Stimulated activated CD8-positive, alpha-beta memory T cell treated with anti-CD3 and anti-CD28 coated beads, Interleukin-4, amount 100 ng/mL, for 1 hour (primary cell): ENCODE data around the gene SLC35G6.

ENCODE experiments used
- DNase-seq, 2 donors: peaks; one replicate each; pipeline ENCODE4 v3.0.0-alpha.2; 2020; ENCODE audit warnings: low read depth in 2 of 2, low spot score in 1 of 2

The SLC35G6 gene

DNA sequence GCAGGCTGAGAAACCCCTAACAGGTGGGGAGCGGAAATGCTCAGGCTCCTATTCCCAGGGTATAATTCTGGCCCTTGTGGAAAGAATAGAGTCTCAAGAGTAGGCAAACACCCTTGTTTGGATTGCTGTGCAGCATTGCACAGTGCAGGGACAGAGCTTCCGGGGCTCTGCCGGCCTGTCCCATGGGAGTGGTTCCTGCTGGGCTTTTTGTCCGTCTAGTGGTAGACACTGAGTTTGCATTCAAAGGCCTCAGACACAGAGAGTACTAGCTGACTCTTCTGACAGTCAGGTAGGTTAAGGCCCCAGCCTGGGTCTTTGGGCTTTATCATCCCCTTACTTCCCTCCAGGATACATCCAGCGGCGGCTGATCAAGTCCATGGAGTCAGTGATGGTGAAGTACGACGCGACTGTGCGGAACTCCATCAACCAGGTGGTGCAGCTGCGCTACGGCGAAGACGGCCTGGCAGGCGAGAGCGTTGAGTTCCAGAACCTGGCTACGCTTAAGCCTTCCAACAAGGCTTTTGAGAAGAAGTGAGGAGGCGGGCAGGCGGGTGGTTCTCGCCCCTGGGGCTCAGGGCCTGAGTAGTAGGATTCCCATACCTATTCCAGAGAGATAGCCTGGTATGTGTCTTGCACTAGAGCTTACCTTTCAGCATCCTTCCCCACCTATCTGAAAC lies 21.1 kb downstream of the SLC35G6 start:
- DNase-seq: no peak

DNA sequence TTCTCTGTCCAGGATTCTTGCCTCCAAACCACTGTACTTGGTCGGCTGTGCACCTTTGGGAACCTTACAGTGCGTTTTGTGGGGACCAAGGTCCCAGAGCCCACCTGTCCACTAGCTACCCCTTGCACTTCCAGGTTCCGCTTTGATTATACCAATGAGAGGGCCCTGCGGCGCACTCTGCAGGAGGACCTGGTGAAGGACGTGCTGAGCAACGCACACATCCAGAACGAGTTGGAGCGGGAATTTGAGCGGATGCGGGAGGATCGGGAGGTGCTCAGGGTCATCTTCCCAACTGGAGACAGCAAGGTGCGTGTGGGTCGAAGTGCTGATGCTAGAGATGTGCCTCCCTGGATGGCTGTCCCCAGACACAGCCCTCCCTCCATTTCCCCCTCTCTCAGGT lies 21.7 kb downstream of the SLC35G6 start:
- DNase-seq: no peak

DNA sequence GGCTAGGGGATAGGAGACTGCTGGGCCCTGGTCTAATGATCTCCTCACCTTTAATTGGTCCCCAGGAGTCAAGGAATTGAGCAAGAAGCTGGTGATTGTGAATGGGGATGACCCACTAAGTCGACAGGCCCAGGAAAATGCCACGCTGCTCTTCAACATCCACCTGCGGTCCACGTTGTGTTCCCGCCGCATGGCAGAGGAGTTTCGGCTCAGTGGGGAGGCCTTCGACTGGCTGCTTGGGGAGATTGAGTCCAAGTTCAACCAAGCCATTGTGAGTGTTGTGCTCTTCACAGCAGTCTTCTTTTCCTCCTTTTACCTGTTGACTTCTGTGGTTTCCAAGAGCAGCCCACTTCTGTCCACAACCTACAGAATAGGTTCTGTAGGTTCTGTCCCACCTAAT lies 22.3 kb downstream of the SLC35G6 start:
- DNase-seq: no peak

DNA sequence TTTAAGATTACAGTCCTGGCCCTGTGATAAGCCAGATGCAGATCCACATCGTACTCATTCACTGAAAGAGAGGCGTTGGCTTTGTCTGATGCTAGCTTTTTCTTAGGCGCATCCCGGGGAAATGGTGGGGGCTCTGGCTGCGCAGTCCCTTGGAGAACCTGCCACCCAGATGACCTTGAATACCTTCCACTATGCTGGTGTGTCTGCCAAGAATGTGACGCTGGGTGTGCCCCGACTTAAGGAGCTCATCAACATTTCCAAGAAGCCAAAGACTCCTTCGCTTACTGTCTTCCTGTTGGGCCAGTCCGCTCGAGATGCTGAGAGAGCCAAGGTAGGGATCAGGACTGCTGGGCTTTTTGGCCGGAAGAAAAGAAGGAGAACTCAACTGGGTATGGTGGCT lies 26.9 kb downstream of the SLC35G6 start:
- DNase-seq: no peak

DNA sequence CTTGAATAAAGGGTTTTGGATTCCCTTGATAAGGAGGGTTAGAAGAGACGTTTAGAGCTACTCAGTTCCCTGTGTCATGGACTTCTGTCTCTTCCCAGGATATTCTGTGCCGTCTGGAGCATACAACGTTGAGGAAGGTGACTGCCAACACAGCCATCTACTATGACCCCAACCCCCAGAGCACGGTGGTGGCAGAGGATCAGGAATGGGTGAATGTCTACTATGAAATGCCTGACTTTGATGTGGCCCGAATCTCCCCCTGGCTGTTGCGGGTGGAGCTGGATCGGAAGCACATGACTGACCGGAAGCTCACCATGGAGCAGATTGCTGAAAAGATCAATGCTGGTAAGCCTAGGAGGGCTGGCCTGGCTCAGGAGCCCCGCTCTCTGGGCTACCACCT lies 27.6 kb downstream of the SLC35G6 start:
- no peak for DNase-seq

DNA sequence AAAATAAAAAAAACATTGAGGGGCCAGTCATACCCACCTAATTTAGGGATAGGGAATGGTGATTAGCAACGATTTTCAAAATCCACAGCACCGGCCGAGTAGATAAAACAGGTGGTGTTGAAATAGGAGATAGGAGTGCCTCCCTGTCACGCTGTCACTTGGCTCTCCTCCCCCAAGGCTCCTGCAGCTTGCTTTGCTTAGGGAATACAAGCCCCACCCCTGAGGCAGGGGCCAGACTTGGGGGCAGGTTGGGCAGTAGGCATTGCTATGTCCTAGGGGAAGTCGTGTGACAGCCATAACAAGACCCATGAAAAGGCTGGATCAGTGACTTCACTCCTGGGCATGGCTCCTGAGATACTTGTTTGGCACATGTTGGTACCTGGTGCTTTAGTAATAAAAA lies 28.7 kb downstream of the SLC35G6 start:
- DNase-seq: no peak

DNA sequence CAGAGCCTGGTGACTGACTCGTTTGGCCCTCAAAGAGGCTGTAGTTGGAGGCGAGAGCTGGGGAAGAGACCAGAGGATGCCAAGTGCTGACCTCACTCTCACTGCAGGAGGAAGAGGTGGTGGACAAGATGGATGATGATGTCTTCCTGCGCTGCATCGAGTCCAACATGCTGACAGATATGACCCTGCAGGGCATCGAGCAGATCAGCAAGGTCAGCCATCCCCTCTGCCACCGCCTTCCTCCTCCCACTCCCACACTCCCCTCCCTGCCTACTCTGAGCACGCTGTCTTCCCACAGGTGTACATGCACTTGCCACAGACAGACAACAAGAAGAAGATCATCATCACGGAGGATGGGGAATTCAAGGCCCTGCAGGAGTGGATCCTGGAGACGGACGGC lies 29.9 kb downstream of the SLC35G6 start:
- DNase-seq: no peak

DNA sequence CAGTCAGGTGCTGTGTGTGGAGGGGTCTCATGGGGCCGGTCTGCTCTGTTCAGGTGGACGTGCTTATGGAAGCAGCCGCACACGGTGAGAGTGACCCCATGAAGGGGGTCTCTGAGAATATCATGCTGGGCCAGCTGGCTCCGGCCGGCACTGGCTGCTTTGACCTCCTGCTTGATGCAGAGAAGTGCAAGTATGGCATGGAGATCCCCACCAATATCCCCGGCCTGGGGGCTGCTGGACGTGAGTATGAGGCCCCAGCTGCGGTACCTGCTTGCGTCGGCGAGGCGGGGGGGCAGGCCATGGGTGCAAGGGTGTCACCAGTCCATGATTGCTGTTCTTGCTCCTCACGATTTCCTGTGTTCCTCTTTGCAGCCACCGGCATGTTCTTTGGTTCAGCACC lies 30.9 kb downstream of the SLC35G6 start:
- no peak for DNase-seq

DNA sequence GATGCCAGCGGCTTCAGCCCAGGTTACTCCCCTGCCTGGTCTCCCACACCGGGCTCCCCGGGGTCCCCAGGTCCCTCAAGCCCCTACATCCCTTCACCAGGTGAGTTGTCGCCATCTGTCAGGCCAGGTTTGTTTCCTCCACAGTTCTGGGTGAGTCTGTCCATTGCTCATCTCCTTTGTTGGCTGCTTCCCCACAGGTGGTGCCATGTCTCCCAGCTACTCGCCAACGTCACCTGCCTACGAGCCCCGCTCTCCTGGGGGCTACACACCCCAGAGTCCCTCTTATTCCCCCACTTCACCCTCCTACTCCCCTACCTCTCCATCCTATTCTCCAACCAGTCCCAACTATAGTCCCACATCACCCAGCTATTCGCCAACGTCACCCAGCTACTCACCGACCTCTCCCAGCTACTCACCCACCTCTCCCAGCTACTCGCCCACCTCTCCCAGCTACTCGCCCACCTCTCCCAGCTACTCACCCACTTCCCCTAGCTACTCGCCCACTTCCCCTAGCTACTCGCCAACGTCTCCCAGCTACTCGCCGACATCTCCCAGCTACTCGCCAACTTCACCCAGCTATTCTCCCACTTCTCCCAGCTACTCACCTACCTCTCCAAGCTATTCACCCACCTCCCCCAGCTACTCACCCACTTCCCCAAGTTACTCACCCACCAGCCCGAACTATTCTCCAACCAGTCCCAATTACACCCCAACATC lies 31.7 kb downstream of the SLC35G6 start:
- no peak for DNase-seq

DNA sequence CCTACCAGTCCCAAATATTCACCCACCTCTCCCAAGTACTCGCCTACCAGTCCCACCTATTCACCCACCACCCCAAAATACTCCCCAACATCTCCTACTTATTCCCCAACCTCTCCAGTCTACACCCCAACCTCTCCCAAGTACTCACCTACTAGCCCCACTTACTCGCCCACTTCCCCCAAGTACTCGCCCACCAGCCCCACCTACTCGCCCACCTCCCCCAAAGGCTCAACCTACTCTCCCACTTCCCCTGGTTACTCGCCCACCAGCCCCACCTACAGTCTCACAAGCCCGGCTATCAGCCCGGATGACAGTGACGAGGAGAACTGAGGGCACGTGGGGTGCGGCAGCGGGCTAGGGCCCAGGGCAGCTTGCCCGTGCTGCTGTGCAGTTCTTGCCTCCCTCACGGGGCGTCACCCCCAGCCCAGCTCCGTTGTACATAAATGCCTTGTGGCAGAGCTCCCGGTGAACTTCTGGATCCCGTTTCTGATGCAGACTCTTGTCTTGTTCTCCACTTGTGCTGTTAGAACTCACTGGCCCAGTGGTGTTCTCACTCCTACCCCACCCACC lies 32.7 kb downstream of the SLC35G6 start:
- DNase-seq: no peak

DNA sequence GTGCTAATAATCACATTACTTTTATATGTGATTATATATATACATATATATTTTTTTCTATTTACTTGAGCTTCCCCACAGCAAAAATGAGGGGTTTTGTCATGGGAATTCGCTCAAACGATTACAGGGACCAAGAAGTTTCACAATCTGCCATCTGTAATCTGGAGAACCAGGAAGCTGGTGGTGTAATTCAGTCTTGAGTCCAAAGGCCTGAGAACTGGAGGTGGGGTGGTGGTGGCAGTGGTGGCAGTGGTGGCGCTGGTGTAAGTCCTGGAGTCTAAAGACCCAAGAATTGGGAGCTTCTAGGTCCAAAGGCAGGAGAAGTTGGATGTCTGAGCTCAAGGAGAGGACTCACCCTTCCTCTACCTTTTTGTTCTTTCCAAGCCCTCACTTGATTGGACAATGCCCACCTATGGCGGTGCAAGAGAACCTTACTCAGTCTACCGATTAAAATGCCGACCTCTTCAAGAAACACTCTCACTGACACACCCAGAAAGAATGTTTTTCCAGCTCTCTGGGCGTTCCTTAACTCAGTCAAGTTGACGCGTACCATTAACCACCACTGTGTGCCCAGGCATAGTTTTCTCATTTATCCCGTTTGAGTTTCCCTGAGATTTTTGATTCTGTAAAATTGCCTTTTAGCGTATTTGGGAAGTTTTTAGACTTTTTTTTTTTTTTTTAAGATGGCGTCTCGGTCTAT lies 34.8 kb downstream of the SLC35G6 start:
- DNase-seq: no peak

DNA sequence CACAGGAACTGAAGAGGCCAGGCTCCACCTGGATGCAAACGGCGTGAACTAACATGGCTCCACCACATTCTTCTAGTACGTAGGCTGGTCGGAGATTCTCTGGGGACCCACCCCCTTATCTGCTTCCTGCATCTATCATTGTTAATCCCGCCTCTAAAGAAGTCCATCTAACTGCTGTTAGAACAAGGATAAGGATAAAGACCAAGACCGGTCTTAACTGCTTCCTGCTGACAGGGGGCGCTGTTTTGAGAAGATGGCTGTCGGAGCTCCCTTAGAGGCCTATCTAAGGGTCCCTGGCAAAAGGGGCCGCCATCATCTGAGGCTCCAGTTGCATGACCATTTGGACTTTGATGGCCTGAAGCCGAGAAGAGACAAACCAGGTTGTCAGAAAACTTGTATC lies 41.8 kb downstream of the SLC35G6 start:
- DNase-seq: peak; percentile 13 to 15

DNA sequence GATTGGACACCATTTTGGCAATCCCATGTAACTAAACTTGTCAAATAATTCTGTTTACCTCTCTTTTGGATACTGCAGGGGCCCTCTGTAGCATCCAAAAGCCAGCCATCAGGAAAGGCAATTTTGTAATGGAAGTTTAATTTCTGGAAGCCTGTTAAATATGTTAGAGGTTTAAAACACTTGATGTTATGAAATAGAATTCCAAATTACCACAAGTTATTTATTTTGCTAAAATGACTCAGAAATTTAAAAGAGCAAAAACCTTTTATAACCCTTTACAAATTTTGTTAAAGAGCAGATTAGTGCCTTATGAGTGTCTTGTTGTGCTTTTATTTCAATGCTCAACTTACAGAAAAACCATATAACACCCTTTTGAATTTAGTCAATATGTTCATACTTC lies 47.6 kb downstream of the SLC35G6 start:
- no peak for DNase-seq

DNA sequence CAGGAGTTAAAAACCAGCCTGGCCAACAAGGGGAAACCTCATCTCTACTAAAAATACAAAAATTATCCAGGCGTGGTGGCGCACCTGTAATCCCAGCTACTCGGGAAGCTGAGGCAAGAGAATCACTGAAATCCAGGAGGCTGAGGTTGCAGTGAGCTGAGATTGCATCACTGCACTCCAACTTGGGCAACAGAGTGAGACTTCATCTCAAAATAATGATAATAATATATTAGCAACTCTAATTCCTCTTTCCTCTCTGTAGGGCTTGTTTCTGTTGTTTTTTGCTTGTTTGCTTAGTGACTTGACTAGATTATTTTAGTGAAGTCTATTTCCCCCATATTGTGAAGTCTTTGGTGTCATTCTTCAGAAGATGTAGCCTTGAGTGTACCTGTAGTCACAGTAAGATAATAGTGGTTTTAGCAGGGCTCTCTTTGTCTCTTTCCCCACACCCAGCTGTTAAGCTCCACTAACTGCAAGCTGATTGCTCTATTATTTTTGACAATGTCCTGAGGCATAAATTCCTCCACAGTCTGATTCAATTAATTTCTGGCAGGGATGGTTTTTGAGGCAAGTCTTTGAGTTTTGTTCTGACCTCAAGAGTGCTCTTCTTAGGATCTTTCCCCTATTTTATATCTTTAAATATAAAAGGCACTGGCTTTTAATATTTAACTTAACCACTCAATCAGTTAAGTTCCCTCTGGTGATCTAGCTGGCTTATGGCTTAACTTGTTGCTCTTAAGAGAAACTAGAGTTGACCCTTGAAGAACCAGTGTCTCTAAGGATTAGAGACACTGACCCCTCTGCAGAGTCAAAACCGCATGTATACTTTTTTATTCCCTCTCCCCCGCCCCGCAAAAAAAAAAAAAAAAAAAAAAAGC lies 49.0 kb downstream of the SLC35G6 start:
- no peak for DNase-seq
